Endothelial cell of umbilical vein (primary cell): Measurements from ENCODE around the gene CRHR1. TPM values are rescaled to one million over a fixed set of nuclear protein-coding genes. Genes with fewer than 3 reads are reported as not detected.

ENCODE experiments used
- BruUV-seq: library from RNA; stranded (reverse); fragments of 400-500 nt; replicated peaks from 2 replicates; lab custom pipeline; 2021; lab: Mats Ljungman, UMichigan
- CTCF ChIA-PET: fragments of 300-600, 350-600 bp; sonication (Branson Sonifier 250); formaldehyde crosslinking; loops from one replicate; lab custom pipeline; 2021; ENCODE audit warnings: antibody characterized with exemption, inconsistent platforms; lab: Charles Lee
- POLR2A ChIA-PET: fragments of 300-600, 350-600 bp; sonication (Branson Sonifier 250); formaldehyde crosslinking; loops from one replicate; lab custom pipeline; 2021; ENCODE audit warnings: antibody characterized with exemption, inconsistent platforms; lab: Charles Lee
- DNase-seq: peaks from one replicate; pipeline ENCODE4 v3.0.0-alpha.2; 2011; ENCODE audit warnings: low read depth, low spot score
- FAIRE-seq: peaks from 2 replicates; lab custom pipeline; 2011; peaks lifted over from hg19 to GRCh38; lab: Jason Lieb, UNC
- H2AFZ ChIP-seq: 2 replicates; pipeline ENCODE4 v1.6.0; 2012; ENCODE audit warnings: low read depth, low read length, control low read depth, inconsistent platforms
- H3K27ac ChIP-seq: 2 replicates; pipeline ENCODE4 v1.5.1; 2011; ENCODE audit warnings: low read depth, mild to moderate bottlenecking, control low read depth, low read length, moderate library complexity; ENCODE audit not compliant: insufficient read depth
- H3K27me3 ChIP-seq, 2 experiments: 2 replicates each; pipeline versions ENCODE4 v1.6.0 to v1.6.1; 2011; ENCODE audit warnings: low read length in 2 of 2, mixed read lengths in 1 of 2; ENCODE audit not compliant: control insufficient read depth in 2 of 2, insufficient read depth in 2 of 2
- H3K36me3 ChIP-seq, 2 experiments: 2 replicates in 1 of 2; 3 replicates in 1 of 2; pipeline ENCODE4 v1.5.1; 2011; ENCODE audit warnings: low read length in 2 of 2, mild to moderate bottlenecking in 1 of 2, moderate library complexity in 1 of 2; ENCODE audit not compliant: control insufficient read depth in 2 of 2, insufficient read depth in 2 of 2; ENCODE audit errors: extremely low read depth in 1 of 2
- H3K4me1 ChIP-seq: 3 replicates; pipeline ENCODE4 v1.5.1; 2011; ENCODE audit warnings: mild to moderate bottlenecking, low read length; ENCODE audit not compliant: control insufficient read depth, insufficient read depth; ENCODE audit errors: extremely low read depth
- H3K4me2 ChIP-seq: 2 replicates; pipeline ENCODE4 v1.6.1; 2011; ENCODE audit warnings: low read length, control low read depth, mixed read lengths; ENCODE audit not compliant: insufficient read depth
- H3K4me3 ChIP-seq, 3 experiments: fragments of 200-600 bp in 1 of 3; sonication (generic), shearing (Covaris generic) in 1 of 3; replicated peaks in 1 of 3; 2 replicates each; pipeline ENCODE4 v1.5.1; 2011 to 2016; ENCODE audit warnings: control low read depth in 3 of 3, low read length in 3 of 3, mild to moderate bottlenecking in 2 of 3, inconsistent platforms in 1 of 3, low read depth in 1 of 3, moderate library complexity in 1 of 3; ENCODE audit not compliant: insufficient read depth in 1 of 3
- H3K79me2 ChIP-seq: 2 replicates; pipeline ENCODE4 v1.6.0; 2012; ENCODE audit warnings: low read length, inconsistent platforms; ENCODE audit not compliant: control insufficient read depth, insufficient read depth
- H3K9ac ChIP-seq: replicated peaks from 2 replicates; pipeline ENCODE3; 2011; ENCODE audit warnings: low read length, control low read depth; ENCODE audit not compliant: insufficient read depth; ENCODE audit errors: extremely low read depth
- H3K9me1 ChIP-seq: replicated peaks from 3 replicates; pipeline ENCODE4 v1.6.0; 2011; ENCODE audit warnings: mild to moderate bottlenecking, low read length; ENCODE audit not compliant: control insufficient read depth, insufficient read depth; ENCODE audit errors: extremely low read depth
- H3K9me3 ChIP-seq: replicated peaks from 2 replicates; pipeline ENCODE4 v1.5.1; 2012; ENCODE audit warnings: low read length, inconsistent platforms; ENCODE audit not compliant: control insufficient read depth, insufficient read depth
- H4K20me1 ChIP-seq: replicated peaks from 2 replicates; pipeline ENCODE3; 2011; ENCODE audit warnings: mild to moderate bottlenecking, low read length; ENCODE audit not compliant: control insufficient read depth, insufficient read depth; ENCODE audit errors: extremely low read depth
- CTCF ChIP-seq, 2 donors: IDR thresholded peaks; 1 replicate in 1 of 2; 2 replicates in 1 of 2; pipeline ENCODE4 v1.5.1; 2011; ENCODE audit warnings: low read length in 2 of 2, mild to moderate bottlenecking in 2 of 2, moderate library complexity in 2 of 2, control low read depth in 1 of 2, inconsistent platforms in 1 of 2, low read depth in 1 of 2; ENCODE audit not compliant: insufficient read depth in 1 of 2; ENCODE audit errors: extremely low read depth in 1 of 2
- EZH2 ChIP-seq: IDR thresholded peaks from 2 replicates; pipeline ENCODE4 v1.6.1; 2012; ENCODE audit warnings: borderline replicate concordance, low read depth, mild to moderate bottlenecking, moderate library complexity, low read length, inconsistent platforms; ENCODE audit not compliant: severe bottlenecking
- FOS ChIP-seq: IDR thresholded peaks from 2 replicates; pipeline ENCODE4 v1.6.1; 2011; ENCODE audit warnings: mild to moderate bottlenecking, low read length, moderate library complexity, borderline replicate concordance; ENCODE audit not compliant: insufficient read depth
- GATA2 ChIP-seq: IDR thresholded peaks from 2 replicates; pipeline ENCODE4 v1.7.0; 2011; ENCODE audit warnings: low read depth, mild to moderate bottlenecking, moderate library complexity, mixed read lengths, low read length; ENCODE audit not compliant: insufficient read length, insufficient read depth
- JUN ChIP-seq: IDR thresholded peaks from 2 replicates; pipeline ENCODE4 v1.6.1; 2011; ENCODE audit warnings: borderline replicate concordance, low read depth; ENCODE audit not compliant: insufficient read length, insufficient read depth
- MAX ChIP-seq: IDR thresholded peaks from 2 replicates; pipeline ENCODE4 v1.6.1; 2011; ENCODE audit not compliant: insufficient read depth, insufficient read length
- MYC ChIP-seq: IDR thresholded peaks from one replicate; pipeline ENCODE4 v1.6.1; 2011; ENCODE audit warnings: mild to moderate bottlenecking, low read depth, low read length
- POLR2A ChIP-seq: IDR thresholded peaks from 2 replicates; pipeline ENCODE4 v1.6.1; 2012; ENCODE audit warnings: low read depth, mild to moderate bottlenecking, control low read depth, low read length
- POLR2AphosphoS5 ChIP-seq: IDR thresholded peaks from 2 replicates; pipeline ENCODE4 v1.6.1; 2012; ENCODE audit warnings: low read depth, mild to moderate bottlenecking, control low read depth, low read length, moderate library complexity; ENCODE audit not compliant: insufficient read depth
- dilution Hi-C: fragments of 300-500 bp; cut with MboI; formaldehyde crosslinking; loops from one replicate; pipeline ENCODE4 v1.15.0; 2019; ENCODE audit warnings: low sequenced_read_pairs; ENCODE audit not compliant: extremely low pct_ligation_motif_present
- intact Hi-C: fragments of 100-400 bp; cut with micrococcal nuclease; formaldehyde crosslinking; loops from one replicate; pipeline ENCODE4 v1.10.0; 2022
- polyA plus RNA-seq, 4 experiments: library from polyadenylated mRNA; depleted of rRNA in 3 of 4; stranded (reverse) in 3 of 4; unstranded in 1 of 4; fragments of >200 nt; gene quantifications; 2 replicates each; pipeline versions ENCODE4 v1.2.1 to v1.2.3, GENCODE V29; 2011 to 2012; ENCODE audit warnings: missing spikeins in 1 of 4
- total RNA-seq: library from RNA; stranded (reverse); gene quantifications from 2 replicates; pipeline ENCODE4 v1.2.3, GENCODE V29; 2021

CRHR1 gene
- total and polyA plus RNA-seq, 2 donors (not counting 3 experiments of a cell fraction or from before 2014, with no cell fraction given), result not detected

- Histone ChIP-seq H3K79me2 (no peaks in the 10 kb centered on the region), H3K9me1 (no peaks in the 10 kb centered on the region), H3K4me1 (no peaks in the 10 kb centered on the region), H3K4me3 (no peak overlapping the region), H3K27ac (no peak overlapping the region), H3K27me3 (peaks cover 4 to 13% of the 10 kb centered on the region in 2 experiments), H4K20me1 (no peaks in the 10 kb centered on the region), H2AFZ (no peak overlapping the region), H3K9me3 (no peaks in the 10 kb centered on the region), H3K4me2 (no peak overlapping the region), H3K9ac (no peak overlapping the region), H3K36me3 (no peaks in the 10 kb centered on the region)
- intact Hi-C loops (no loop called here), dilution Hi-C loops (no loop called here)
- no TSS peak for BruUV-seq
- no peak for DNase-seq
- no peak for TF ChIP-seq GATA2
- TF ChIP-seq EZH2, result no peak
- TF ChIP-seq CTCF (IDR thresholded peaks at IDR 0.05; ENCODE audit: extremely low read depth in 1 of 2, insufficient read depth in 1 of 2, low read depth in 1 of 2, low read length in 2 of 2), result no peak
- TF ChIP-seq MAX, result no peak
- no peak for TF ChIP-seq POLR2A
- TF ChIP-seq MYC, result no peak
- TF ChIP-seq POLR2AphosphoS5, result no peak
- no peak for TF ChIP-seq FOS
- TF ChIP-seq JUN, result no peak
- no peak for FAIRE-seq
- POLR2A ChIA-PET, result no interaction called here
- CTCF ChIA-PET, result no interaction called here
These were observed 7.2 kb upstream of the CRHR1 start for GRCh38 chr17:45776896-45777295.
